Skeletal muscle satellite cell (primary cell): Measurements from ENCODE around the gene CNOT3.

ENCODE experiments used
- H3K27me3 ChIP-seq: 2 replicates; pipeline ENCODE4 v1.7.0; 2013; ENCODE audit warnings: low read length; ENCODE audit not compliant: control insufficient read depth, insufficient read depth
- H3K36me3 ChIP-seq: 2 replicates; pipeline ENCODE4 v1.7.0; 2013; ENCODE audit warnings: mild to moderate bottlenecking, control low read depth, low read length; ENCODE audit not compliant: insufficient read depth
- H3K4me1 ChIP-seq: 2 replicates; pipeline ENCODE4 v1.7.0; 2013; ENCODE audit warnings: low read length; ENCODE audit not compliant: control insufficient read depth, insufficient read depth
- H3K4me2 ChIP-seq: 2 replicates; pipeline ENCODE4 v1.7.0; 2013; ENCODE audit warnings: mild to moderate bottlenecking, low read length
- H3K4me3 ChIP-seq: 2 replicates; pipeline ENCODE4 v1.7.0; 2013; ENCODE audit warnings: low read length
- H3K9ac ChIP-seq: 2 replicates; pipeline ENCODE4 v1.7.0; 2013; ENCODE audit warnings: mild to moderate bottlenecking, low read depth, low read length, moderate library complexity
- H3K9me3 ChIP-seq: replicated peaks from 2 replicates; pipeline ENCODE4 v1.7.0; 2013; ENCODE audit warnings: mild to moderate bottlenecking, control low read depth, low read length

Gene CNOT3

GRCh38 chr19:54154603-54155345 is 17.2 kb downstream of the CNOT3 start:
- Histone ChIP-seq H3K4me3 (no peak overlapping the region), H3K4me1 (peaks cover 37% of the 10 kb centered on the region), H3K36me3 (peaks cover 71% of the 10 kb centered on the region)

GRCh38 chr19:54155694-54156093 is 18.1 kb downstream of the CNOT3 start:
- H3K27me3 ChIP-seq, result no peaks in the 10 kb centered on the region
- H3K4me3 ChIP-seq, result no peak overlapping the region
- no peak overlapping the region for H3K9ac ChIP-seq
- no peak overlapping the region for H3K4me2 ChIP-seq
- H3K4me1 ChIP-seq, result peaks cover 43% of the 10 kb centered on the region
- H3K36me3 ChIP-seq, result peaks cover 64% of the 10 kb centered on the region
- H3K9me3 ChIP-seq, result no peaks in the 10 kb centered on the region

More at GRCh38 chr19:54154603-54155345, 17.2 kb downstream of the CNOT3 start:
- H3K9me3 ChIP-seq, result no peaks in the 10 kb centered on the region
- H3K4me2 ChIP-seq, result no peak overlapping the region
- H3K9ac ChIP-seq, result peak overlapping the region; percentile 37
- H3K27me3 ChIP-seq, result no peaks in the 10 kb centered on the region

GRCh38 chr19:54156490-54156889 is 18.9 kb downstream of the CNOT3 start:
- Histone ChIP-seq H3K9ac (no peak overlapping the region), H3K27me3 (no peaks in the 10 kb centered on the region), H3K4me1 (peaks cover 47% of the 10 kb centered on the region), H3K36me3 (peaks cover 57% of the 10 kb centered on the region), H3K9me3 (no peaks in the 10 kb centered on the region), H3K4me2 (no peak overlapping the region), H3K4me3 (no peak overlapping the region)

- H3K4me3 ChIP-seq, result no peak overlapping the region
- H3K36me3 ChIP-seq, result peaks cover 53% of the 10 kb centered on the region
- peaks cover 47% of the 10 kb centered on the region for H3K4me1 ChIP-seq
- H3K4me2 ChIP-seq, result no peak overlapping the region
- H3K9ac ChIP-seq, result no peak overlapping the region
- H3K9me3 ChIP-seq, result no peaks in the 10 kb centered on the region
- no peaks in the 10 kb centered on the region for H3K27me3 ChIP-seq
Observed at GRCh38 chr19:54156953-54157352, 19.4 kb downstream of the CNOT3 start.

- peaks cover 37% of the 10 kb centered on the region for H3K4me1 ChIP-seq
Observed at GRCh38 chr19:54158812-54159351, 21.3 kb downstream of the CNOT3 start.

GRCh38 chr19:54159352-54160181 is 22.0 kb downstream of the CNOT3 start, which contains the start of gene LENG1:
Gene LENG1 (minus strand): TSS chr19:54159721. CDS start chr19:54159695, 26 bp downstream.
- Histone ChIP-seq H3K4me2 (peak within 1 kb of the TSS; percentile 97), H3K27me3 (no peaks in the 10 kb centered on the region), H3K4me3 (peak within 1 kb of the TSS; percentile 86), H3K4me1 (peaks cover 30% of the 10 kb centered on the region), H3K9me3 (no peaks in the 10 kb centered on the region), H3K36me3 (peaks cover 26% of the 10 kb centered on the region), H3K9ac (peak within 1 kb of the TSS; percentile 90)

More at GRCh38 chr19:54158812-54159351, 21.3 kb downstream of the CNOT3 start:
- H3K36me3 ChIP-seq, result peaks cover 33% of the 10 kb centered on the region
- H3K27me3 ChIP-seq, result no peaks in the 10 kb centered on the region
- peak overlapping the region; percentile 86 for H3K4me3 ChIP-seq
- peak overlapping the region; percentile 90 for H3K9ac ChIP-seq
- no peaks in the 10 kb centered on the region for H3K9me3 ChIP-seq
- peak overlapping the region; percentile 97 for H3K4me2 ChIP-seq

GRCh38 chr19:54160182-54160811 is 22.7 kb downstream of the CNOT3 start:
- no peaks in the 10 kb centered on the region for H3K9me3 ChIP-seq
- peaks cover 24% of the 10 kb centered on the region for H3K4me1 ChIP-seq
- peak overlapping the region; percentile 75 for H3K4me3 ChIP-seq
- H3K4me2 ChIP-seq, result peak overlapping the region; percentile 95
- peak overlapping the region; percentile 83 for H3K9ac ChIP-seq
- peaks cover 21% of the 10 kb centered on the region for H3K36me3 ChIP-seq
- no peaks in the 10 kb centered on the region for H3K27me3 ChIP-seq

- H3K27me3 ChIP-seq, result no peaks in the 10 kb centered on the region
- peak overlapping the region; percentile 75 for H3K4me3 ChIP-seq
- H3K4me1 ChIP-seq, result peaks cover 24% of the 10 kb centered on the region
- peak overlapping the region; percentile 95 for H3K4me2 ChIP-seq
- peak overlapping the region; percentile 83 for H3K9ac ChIP-seq
- H3K9me3 ChIP-seq, result no peaks in the 10 kb centered on the region
- H3K36me3 ChIP-seq, result peaks cover 19% of the 10 kb centered on the region
Observed at GRCh38 chr19:54160854-54161253, 23.3 kb downstream of the CNOT3 start.

GRCh38 chr19:54162241-54162805 is 24.8 kb downstream of the CNOT3 start:
- Histone ChIP-seq H3K9me3 (no peaks in the 10 kb centered on the region), H3K4me3 (peak overlapping the region; percentile 66), H3K4me2 (peak overlapping the region; percentile 80)

GRCh38 chr19:54162884-54163283 is 25.3 kb downstream of the CNOT3 start:
- H3K4me2 ChIP-seq, result peak overlapping the region; percentile 80
- H3K9ac ChIP-seq, result no peak overlapping the region
- H3K9me3 ChIP-seq, result no peaks in the 10 kb centered on the region
- H3K4me3 ChIP-seq, result peak overlapping the region; percentile 66
- H3K4me1 ChIP-seq, result peaks cover 24% of the 10 kb centered on the region
- peaks cover 5% of the 10 kb centered on the region for H3K36me3 ChIP-seq
- H3K27me3 ChIP-seq, result no peaks in the 10 kb centered on the region

More at GRCh38 chr19:54162241-54162805, 24.8 kb downstream of the CNOT3 start:
- H3K27me3 ChIP-seq, result no peaks in the 10 kb centered on the region
- H3K36me3 ChIP-seq, result peaks cover 6% of the 10 kb centered on the region
- no peak overlapping the region for H3K9ac ChIP-seq
- peaks cover 24% of the 10 kb centered on the region for H3K4me1 ChIP-seq
